Left colon (tissue), 2 donors: ENCODE results near the gene TYMP. TPM values are rescaled to one million over a fixed set of nuclear protein-coding genes. Genes with fewer than 3 reads are reported as not detected.

Experiments used
- ATAC-seq: fragments of 200-7000 bp; cut with Tn5 transposase; one replicate; pipeline ENCODE4 v1.9.1; 2020; ENCODE audit warnings: mild to moderate bottlenecking, moderate library complexity
- DNase-seq, 2 donors: peaks; one replicate each; pipeline ENCODE4 v3.0.0-alpha.2; 2020
- intact Hi-C, 2 donors: fragments of 100-400 bp; cut with DNase I in 1 of 2; cut with micrococcal nuclease in 1 of 2; formaldehyde crosslinking; loops; one replicate each; pipeline versions ENCODE4 v1.11.2 to v1.14.0; 2022; cut with DNase I, micrococcal nuclease
- total RNA-seq, 2 donors: library from RNA; stranded (reverse); fragmentation: NEBNext Ultra II Directional; extraction: Animal tissue kit (Norgen Biotek cat#: 25700); gene quantifications; one replicate each; pipeline ENCODE4 v1.2.1, GENCODE V29; 2021
- donor health status: DM: no; HTN: no; CAD: no.
- donor health status: DM: yes; HTN: yes; CAD: no.

TYMP gene
- total RNA-seq, 2 donors from 2014 or later, result 32.0 to 33.0 TPM

- DNase-seq (no peak), ATAC-seq (no peak)
- intact Hi-C loops, result no loop called here
Measured at GRCh38 chr22:50517495-50518260, 12.1 kb downstream of the TYMP start.

- intact Hi-C loops, result no loop called here
- DNase-seq (no peak), ATAC-seq (no peak)
Measured at GRCh38 chr22:50516891-50517290, 12.9 kb downstream of the TYMP start.

GRCh38 chr22:50516068-50516467, 13.7 kb downstream of the TYMP start:
- intact Hi-C loops, result no loop called here

GRCh38 chr22:50513175-50513574, 16.6 kb downstream of the TYMP start:
- ATAC-seq, result no peak
- no peak for DNase-seq
- intact Hi-C loops, result no loop called here

More at GRCh38 chr22:50516068-50516467, 13.7 kb downstream of the TYMP start:
- DNase-seq, result no peak
- ATAC-seq, result no peak

GRCh38 chr22:50508897-50509296, 20.9 kb downstream of the TYMP start:
- DNase-seq (no peak), ATAC-seq (no peak)
- intact Hi-C loops, result no loop called here

GRCh38 chr22:50507991-50508884, 21.6 kb downstream of the TYMP start, which contains the start of gene NCAPH2:
NCAPH2 (plus strand) TSS chr22:50508224; CDS start chr22:50508338, 114 bp downstream.
- peak; percentile 80 for ATAC-seq
- intact Hi-C loops, result no loop called here
- peak; percentile 95 to 98 for DNase-seq

GRCh38 chr22:50507421-50507990, 22.3 kb downstream of the TYMP start, which contains the start of gene LMF2:
LMF2 (minus strand) TSS chr22:50507702; CDS start chr22:50507675, 27 bp downstream.
- peak; percentile 87 to 94 for DNase-seq
- intact Hi-C loops, result no loop called here
- peak; percentile 79 for ATAC-seq

GRCh38 chr22:50506611-50507420, 23.0 kb downstream of the TYMP start:
- peak; percentile 47 to 49 for DNase-seq
- ATAC-seq, result peak; percentile 3
- intact Hi-C loops, result no loop called here

- peak in 1 of 2 donors; percentile 34 for DNase-seq
- intact Hi-C loops, result no loop called here
- ATAC-seq, result no peak
Measured at GRCh38 chr22:50505776-50506610, 23.8 kb downstream of the TYMP start.

GRCh38 chr22:50505276-50505775, 24.5 kb downstream of the TYMP start:
- ATAC-seq (no peak), DNase-seq (no peak)
- intact Hi-C loops, result no loop called here

- intact Hi-C loops, result no loop called here
- ATAC-seq (no peak), DNase-seq (no peak)
Measured at GRCh38 chr22:50504369-50505211, 25.2 kb downstream of the TYMP start.

GRCh38 chr22:50503475-50504145, 26.2 kb downstream of the TYMP start:
- no peak for ATAC-seq
- no peak for DNase-seq
- intact Hi-C loops, result no loop called here

- DNase-seq, result no peak
- intact Hi-C loops, result no loop called here
- no peak for ATAC-seq
Measured at GRCh38 chr22:50502628-50503474, 27.0 kb downstream of the TYMP start.

GRCh38 chr22:50502096-50502495, 27.7 kb downstream of the TYMP start:
- no peak for ATAC-seq
- intact Hi-C loops, result no loop called here
- no peak for DNase-seq

- no peak for DNase-seq
- intact Hi-C loops, result no loop called here
- ATAC-seq, result no peak
Measured at GRCh38 chr22:50500452-50500851, 29.4 kb downstream of the TYMP start.
